ENCODE measurements around the gene RNF31. TPM values are rescaled to one million over a fixed set of nuclear protein-coding genes. Genes with fewer than 3 reads are reported as not detected.

RNF31 gene
- total and polyA plus RNA-seq, 2 of the 13 experiments (the other 11 are each of a cell fraction or from before 2014, with no cell fraction given): 48.2 to 86.8 TPM

DNA sequence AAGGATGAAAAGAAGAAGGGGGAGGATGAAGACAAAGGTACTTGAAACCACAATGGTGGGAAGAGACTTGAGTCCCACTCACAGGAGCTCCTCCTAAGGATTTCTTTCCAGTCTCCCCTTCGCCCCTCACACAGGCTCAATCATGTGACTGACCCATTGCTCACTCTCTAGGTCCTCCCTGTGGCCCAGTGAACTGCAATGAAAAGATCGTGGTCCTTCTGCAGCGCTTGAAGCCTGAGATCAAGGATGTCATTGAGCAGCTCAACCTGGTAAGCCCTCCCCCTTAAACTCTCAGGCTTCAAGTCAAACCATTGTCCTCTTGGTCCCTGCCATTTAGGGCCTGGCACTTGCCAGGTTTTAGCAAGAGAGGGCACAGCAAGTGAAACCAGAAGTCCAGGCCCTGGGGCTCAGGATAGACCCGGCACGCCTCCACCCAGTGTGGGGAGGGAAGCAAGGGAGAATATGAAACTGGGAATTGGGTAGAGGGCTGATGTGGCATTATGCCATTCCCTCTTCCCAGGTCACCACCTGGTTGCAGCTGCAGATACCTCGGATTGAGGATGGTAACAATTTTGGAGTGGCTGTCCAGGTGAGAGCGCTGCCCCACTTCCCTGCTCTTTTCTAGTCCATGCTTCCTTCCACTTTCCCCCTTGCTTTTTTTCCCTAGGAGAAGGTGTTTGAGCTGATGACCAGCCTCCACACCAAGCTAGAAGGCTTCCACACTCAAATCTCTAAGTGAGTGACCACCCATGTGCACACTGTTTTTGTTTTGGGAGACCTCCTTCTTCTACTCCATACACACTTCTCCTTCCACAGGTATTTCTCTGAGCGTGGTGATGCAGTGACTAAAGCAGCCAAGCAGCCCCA lies 9.5 kb upstream of the RNF31 start (continued):
- TF ChIP-seq, protein P1, sequence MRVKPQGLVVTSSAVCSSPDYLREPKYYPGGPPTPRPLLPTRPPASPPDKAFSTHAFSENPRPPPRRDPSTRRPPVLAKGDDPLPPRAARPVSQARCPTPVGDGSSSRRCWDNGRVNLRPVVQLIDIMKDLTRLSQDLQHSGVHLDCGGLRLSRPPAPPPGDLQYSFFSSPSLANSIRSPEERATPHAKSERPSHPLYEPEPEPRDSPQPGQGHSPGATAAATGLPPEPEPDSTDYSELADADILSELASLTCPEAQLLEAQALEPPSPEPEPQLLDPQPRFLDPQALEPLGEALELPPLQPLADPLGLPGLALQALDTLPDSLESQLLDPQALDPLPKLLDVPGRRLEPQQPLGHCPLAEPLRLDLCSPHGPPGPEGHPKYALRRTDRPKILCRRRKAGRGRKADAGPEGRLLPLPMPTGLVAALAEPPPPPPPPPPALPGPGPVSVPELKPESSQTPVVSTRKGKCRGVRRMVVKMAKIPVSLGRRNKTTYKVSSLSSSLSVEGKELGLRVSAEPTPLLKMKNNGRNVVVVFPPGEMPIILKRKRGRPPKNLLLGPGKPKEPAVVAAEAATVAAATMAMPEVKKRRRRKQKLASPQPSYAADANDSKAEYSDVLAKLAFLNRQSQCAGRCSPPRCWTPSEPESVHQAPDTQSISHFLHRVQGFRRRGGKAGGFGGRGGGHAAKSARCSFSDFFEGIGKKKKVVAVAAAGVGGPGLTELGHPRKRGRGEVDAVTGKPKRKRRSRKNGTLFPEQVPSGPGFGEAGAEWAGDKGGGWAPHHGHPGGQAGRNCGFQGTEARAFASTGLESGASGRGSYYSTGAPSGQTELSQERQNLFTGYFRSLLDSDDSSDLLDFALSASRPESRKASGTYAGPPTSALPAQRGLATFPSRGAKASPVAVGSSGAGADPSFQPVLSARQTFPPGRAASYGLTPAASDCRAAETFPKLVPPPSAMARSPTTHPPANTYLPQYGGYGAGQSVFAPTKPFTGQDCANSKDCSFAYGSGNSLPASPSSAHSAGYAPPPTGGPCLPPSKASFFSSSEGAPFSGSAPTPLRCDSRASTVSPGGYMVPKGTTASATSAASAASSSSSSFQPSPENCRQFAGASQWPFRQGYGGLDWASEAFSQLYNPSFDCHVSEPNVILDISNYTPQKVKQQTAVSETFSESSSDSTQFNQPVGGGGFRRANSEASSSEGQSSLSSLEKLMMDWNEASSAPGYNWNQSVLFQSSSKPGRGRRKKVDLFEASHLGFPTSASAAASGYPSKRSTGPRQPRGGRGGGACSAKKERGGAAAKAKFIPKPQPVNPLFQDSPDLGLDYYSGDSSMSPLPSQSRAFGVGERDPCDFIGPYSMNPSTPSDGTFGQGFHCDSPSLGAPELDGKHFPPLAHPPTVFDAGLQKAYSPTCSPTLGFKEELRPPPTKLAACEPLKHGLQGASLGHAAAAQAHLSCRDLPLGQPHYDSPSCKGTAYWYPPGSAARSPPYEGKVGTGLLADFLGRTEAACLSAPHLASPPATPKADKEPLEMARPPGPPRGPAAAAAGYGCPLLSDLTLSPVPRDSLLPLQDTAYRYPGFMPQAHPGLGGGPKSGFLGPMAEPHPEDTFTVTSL (CRISPR knock-in tag; IDR thresholded peaks at IDR 0.05; ENCODE audit: borderline replicate concordance): no peak
- no peak for TF ChIP-seq ZNF235 (CRISPR knock-in tag; IDR thresholded peaks at IDR 0.05; ENCODE audit: borderline replicate concordance)
- TF ChIP-seq XRCC5 (optimal IDR thresholded peaks at IDR 0.05; ENCODE audit: low read length): no peak
- no peak for TF ChIP-seq ZNF792 (CRISPR knock-in tag; IDR thresholded peaks at IDR 0.05)
- TF ChIP-seq, protein P2, sequence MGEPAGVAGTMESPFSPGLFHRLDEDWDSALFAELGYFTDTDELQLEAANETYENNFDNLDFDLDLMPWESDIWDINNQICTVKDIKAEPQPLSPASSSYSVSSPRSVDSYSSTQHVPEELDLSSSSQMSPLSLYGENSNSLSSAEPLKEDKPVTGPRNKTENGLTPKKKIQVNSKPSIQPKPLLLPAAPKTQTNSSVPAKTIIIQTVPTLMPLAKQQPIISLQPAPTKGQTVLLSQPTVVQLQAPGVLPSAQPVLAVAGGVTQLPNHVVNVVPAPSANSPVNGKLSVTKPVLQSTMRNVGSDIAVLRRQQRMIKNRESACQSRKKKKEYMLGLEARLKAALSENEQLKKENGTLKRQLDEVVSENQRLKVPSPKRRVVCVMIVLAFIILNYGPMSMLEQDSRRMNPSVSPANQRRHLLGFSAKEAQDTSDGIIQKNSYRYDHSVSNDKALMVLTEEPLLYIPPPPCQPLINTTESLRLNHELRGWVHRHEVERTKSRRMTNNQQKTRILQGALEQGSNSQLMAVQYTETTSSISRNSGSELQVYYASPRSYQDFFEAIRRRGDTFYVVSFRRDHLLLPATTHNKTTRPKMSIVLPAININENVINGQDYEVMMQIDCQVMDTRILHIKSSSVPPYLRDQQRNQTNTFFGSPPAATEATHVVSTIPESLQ (CRISPR knock-in tag; conservative IDR thresholded peaks at IDR 0.05): no peak
- no peak for TF ChIP-seq SP5 (CRISPR knock-in tag; IDR thresholded peaks at IDR 0.05; ENCODE audit: borderline replicate concordance, low read depth)
- TF ChIP-seq ZNF546 (CRISPR knock-in tag; conservative IDR thresholded peaks at IDR 0.05): 0 out of 2 replicates have a peak, but pooled peaks have one; percentile 41
- TF ChIP-seq, protein P3, sequence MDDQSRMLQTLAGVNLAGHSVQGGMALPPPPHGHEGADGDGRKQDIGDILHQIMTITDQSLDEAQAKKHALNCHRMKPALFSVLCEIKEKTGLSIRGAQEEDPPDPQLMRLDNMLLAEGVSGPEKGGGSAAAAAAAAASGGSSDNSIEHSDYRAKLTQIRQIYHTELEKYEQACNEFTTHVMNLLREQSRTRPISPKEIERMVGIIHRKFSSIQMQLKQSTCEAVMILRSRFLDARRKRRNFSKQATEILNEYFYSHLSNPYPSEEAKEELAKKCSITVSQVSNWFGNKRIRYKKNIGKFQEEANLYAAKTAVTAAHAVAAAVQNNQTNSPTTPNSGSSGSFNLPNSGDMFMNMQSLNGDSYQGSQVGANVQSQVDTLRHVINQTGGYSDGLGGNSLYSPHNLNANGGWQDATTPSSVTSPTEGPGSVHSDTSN (CRISPR knock-in tag; IDR thresholded peaks at IDR 0.05; ENCODE audit: borderline replicate concordance): no peak
- TF ChIP-seq PAX8 (CRISPR knock-in tag; IDR thresholded peaks at IDR 0.05; ENCODE audit: borderline replicate concordance): no peak
- TF ChIP-seq, protein P4, sequence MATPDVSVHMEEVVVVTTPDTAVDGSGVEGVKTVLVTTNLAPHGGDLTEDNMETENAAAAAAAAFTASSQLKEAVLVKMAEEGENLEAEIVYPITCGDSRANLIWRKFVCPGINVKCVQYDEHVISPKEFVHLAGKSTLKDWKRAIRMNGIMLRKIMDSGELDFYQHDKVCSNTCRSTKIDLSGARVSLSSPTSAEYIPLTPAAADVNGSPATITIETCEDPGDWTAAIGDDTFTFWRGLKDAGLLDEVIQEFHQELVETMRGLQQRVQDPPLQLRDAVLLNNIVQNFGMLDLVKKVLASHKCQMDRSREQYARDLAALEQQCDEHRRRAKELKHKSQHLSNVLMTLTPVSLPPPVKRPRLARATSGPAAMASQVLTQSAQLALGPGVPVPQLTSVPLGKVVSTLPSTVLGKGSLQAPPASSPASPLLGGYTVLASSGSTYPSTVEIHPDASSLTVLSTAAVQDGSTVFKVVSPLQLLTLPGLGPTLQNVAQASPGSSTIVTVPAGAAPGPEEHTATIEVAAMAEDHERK (CRISPR knock-in tag; IDR thresholded peaks at IDR 0.05; ENCODE audit: low read depth): no peak
- TF ChIP-seq, protein P5, sequence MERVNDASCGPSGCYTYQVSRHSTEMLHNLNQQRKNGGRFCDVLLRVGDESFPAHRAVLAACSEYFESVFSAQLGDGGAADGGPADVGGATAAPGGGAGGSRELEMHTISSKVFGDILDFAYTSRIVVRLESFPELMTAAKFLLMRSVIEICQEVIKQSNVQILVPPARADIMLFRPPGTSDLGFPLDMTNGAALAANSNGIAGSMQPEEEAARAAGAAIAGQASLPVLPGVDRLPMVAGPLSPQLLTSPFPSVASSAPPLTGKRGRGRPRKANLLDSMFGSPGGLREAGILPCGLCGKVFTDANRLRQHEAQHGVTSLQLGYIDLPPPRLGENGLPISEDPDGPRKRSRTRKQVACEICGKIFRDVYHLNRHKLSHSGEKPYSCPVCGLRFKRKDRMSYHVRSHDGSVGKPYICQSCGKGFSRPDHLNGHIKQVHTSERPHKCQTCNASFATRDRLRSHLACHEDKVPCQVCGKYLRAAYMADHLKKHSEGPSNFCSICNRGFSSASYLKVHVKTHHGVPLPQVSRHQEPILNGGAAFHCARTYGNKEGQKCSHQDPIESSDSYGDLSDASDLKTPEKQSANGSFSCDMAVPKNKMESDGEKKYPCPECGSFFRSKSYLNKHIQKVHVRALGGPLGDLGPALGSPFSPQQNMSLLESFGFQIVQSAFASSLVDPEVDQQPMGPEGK (CRISPR knock-in tag; IDR thresholded peaks at IDR 0.05): no peak; the same call in 1 of the 2 replicates
- TF ChIP-seq NFIC (IDR thresholded peaks at IDR 0.05; ENCODE audit: low read length): no peak
- TF ChIP-seq KDM2A (CRISPR knock-in tag; IDR thresholded peaks at IDR 0.05; ENCODE audit: borderline replicate concordance, low read depth): 0 out of 2 replicates have a peak, but pooled peaks have one; percentile 13
- TF ChIP-seq NR2F1 (CRISPR knock-in tag; IDR thresholded peaks at IDR 0.05): no peak
- 0 out of 2 replicates have a peak, but pooled peaks have one; percentile 21 for TF ChIP-seq TOPORS (CRISPR knock-in tag; IDR thresholded peaks at IDR 0.05)
- no peak for TF ChIP-seq CEBPG (CRISPR knock-in tag; IDR thresholded peaks at IDR 0.05)

Measured in HepG2 (cell line).